ENCODE results near the gene PF4V1. TPM values are rescaled to one million over a fixed set of nuclear protein-coding genes. Genes with fewer than 3 reads are reported as not detected.
A peak's percentile ranks its signal among the peaks of the same experiment; 100 is the strongest.

Gene PF4V1
- total RNA-seq, 4 donors from 2014 or later: not detected

DNA sequence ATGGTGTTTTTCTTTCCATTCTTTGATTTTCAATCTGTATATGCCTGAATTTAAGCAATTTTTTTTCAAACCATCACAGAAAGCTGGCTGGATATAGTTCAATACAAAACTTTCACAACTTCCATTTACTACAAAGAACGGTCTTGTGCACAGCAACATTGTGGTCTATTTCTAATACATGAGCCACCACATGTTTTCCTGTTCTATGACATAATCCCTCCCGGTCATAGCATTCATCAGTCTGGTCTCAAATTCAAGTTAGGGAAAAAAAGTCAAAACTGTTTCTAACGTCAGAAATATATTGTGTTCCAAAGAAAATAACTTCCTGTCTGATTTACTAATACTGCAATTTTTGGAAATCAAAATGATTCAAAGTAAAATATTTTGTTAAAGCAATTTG, 24.1 kb upstream of the PF4V1 start:
- no peak for DNase-seq (ENCODE audit: low spot score in 2 of 2)
- Histone ChIP-seq H3K4me3 (no peak overlapping the region), H3K36me3 (no peaks in the 10 kb centered on the region), H3K9me3 (peaks cover 0 to 7% (median 0%) of the 10 kb centered on the region in 4 donors), H3K27me3 (no peaks in the 10 kb centered on the region), H3K4me1 (peaks cover 0 to 5% (median 0%) of the 10 kb centered on the region in 4 donors), H3K27ac (no peak overlapping the region)
- TF ChIP-seq, protein P1, sequence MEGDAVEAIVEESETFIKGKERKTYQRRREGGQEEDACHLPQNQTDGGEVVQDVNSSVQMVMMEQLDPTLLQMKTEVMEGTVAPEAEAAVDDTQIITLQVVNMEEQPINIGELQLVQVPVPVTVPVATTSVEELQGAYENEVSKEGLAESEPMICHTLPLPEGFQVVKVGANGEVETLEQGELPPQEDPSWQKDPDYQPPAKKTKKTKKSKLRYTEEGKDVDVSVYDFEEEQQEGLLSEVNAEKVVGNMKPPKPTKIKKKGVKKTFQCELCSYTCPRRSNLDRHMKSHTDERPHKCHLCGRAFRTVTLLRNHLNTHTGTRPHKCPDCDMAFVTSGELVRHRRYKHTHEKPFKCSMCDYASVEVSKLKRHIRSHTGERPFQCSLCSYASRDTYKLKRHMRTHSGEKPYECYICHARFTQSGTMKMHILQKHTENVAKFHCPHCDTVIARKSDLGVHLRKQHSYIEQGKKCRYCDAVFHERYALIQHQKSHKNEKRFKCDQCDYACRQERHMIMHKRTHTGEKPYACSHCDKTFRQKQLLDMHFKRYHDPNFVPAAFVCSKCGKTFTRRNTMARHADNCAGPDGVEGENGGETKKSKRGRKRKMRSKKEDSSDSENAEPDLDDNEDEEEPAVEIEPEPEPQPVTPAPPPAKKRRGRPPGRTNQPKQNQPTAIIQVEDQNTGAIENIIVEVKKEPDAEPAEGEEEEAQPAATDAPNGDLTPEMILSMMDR (IDR thresholded peaks at IDR 0.05): no peak
- TF ChIP-seq POLR2A (IDR thresholded peaks at IDR 0.05) (no peak), EP300 (IDR thresholded peaks at IDR 0.05) (peak in 1 of 2 donors; percentile 59)
- 17 to 18% methylated on average over 3 of the region's 3 CpGs for WGBS, 2 donors

GRCh38 chr4:73831569-73831968, 21.5 kb upstream of the PF4V1 start:
- TF ChIP-seq, protein P1 (IDR thresholded peaks at IDR 0.05): no peak
- TF ChIP-seq EP300 (IDR thresholded peaks at IDR 0.05) (no peak), POLR2A (IDR thresholded peaks at IDR 0.05) (no peak)
- Histone ChIP-seq H3K36me3 (no peaks in the 10 kb centered on the region), H3K4me1 (peaks cover 0 to 10% (median 0%) of the 10 kb centered on the region in 4 donors), H3K4me3 (no peak overlapping the region), H3K27me3 (peaks cover 0 to 5% of the 10 kb centered on the region in 2 donors), H3K9me3 (peaks cover 0 to 7% (median 0%) of the 10 kb centered on the region in 4 donors), H3K27ac (no peak overlapping the region)
- whole genome bisulfite sequencing, 2 donors: 38 to 48% methylated on average over 2 of the region's 2 CpGs
- peak in 1 of 2 donors; percentile 33 for DNase-seq (ENCODE audit: low spot score in 2 of 2)

DNA sequence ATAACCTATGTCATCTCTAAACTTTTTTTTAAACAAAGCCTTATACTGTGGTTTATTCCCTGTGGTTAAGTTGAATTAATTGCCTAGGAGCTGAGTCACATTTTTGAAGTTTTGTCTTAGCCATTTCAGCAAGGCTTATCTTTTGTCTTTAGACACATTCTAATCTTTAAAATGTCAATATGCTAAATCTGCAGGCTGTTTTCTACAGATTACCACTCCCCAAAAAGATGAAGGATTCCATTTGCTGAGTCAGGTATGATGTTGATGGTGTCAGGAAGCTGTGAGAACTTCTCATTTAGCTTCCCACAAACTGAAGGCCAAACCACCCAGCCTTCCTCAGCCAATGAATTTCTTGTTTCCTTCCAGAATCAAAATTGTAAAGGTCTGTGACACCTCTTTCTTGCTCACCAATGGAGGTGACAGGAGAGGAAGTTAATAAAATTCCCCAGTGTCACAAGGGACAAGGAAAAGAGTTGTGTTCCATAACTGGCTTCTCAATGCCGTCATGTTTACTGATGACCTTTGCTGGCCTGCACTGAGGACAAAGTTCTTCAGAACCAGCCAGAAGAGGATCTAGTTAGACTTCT, 20.4 kb upstream of the PF4V1 start:
- 75 to 77% methylated on average over 1 of the region's 1 CpG for WGBS, 2 donors

DNA sequence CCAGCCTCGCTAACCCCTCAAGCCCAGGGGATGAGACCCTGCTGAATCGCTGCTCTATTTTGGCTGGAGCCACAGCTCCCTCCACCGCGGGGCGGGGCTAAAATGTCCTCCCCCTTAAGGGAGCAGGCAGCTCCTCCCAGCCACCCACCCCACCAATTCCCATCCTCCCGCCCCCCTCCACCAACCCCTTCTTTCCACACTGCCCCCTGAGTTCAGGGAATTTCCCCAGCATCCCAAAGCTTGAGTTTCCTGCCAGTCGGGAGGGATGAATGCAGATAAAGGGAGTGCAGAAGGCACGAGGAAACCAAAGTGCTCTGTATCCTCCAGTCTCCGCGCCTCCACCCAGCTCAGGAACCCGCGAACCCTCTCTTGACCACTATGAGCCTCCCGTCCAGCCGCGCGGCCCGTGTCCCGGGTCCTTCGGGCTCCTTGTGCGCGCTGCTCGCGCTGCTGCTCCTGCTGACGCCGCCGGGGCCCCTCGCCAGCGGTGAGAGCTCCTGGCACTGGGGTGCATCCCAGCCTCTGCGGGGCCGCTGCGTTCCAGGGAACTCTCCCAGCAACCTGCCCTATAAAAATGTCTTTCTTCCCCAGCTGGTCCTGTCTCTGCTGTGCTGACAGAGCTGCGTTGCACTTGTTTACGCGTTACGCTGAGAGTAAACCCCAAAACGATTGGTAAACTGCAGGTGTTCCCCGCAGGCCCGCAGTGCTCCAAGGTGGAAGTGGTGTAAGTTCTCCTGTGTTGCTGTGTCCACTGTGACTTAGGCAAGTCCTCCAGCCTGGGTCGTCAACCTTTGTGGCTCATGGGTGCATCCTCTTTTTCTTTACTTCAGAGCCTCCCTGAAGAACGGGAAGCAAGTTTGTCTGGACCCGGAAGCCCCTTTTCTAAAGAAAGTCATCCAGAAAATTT, 16.5 kb upstream of the PF4V1 start, which contains the start of gene CXCL6:
CXCL6 (plus strand) TSS at position 306 of the 907 bp plus-strand sequence; CDS start at position 379, 73 bp downstream.
- TF ChIP-seq, protein P1 (IDR thresholded peaks at IDR 0.05): no peak
- TF ChIP-seq EP300 (IDR thresholded peaks at IDR 0.05) (no peak), POLR2A (IDR thresholded peaks at IDR 0.05) (no peak)
- H3K9me3 ChIP-seq: no peaks in the 10 kb centered on the region
- peak in 1 of 2 donors; percentile 12 for DNase-seq (ENCODE audit: low spot score in 2 of 2)
- no peak within 1 kb of the TSS for H3K27ac ChIP-seq
- H3K4me1 ChIP-seq: peaks cover 0 to 15% (median 0%) of the 10 kb centered on the region in 4 donors
- peak within 1 kb of the TSS in 3 of 4 donors; percentile 22 to 46 (median 36) for H3K4me3 ChIP-seq
- peaks cover 0 to 26% of the 10 kb centered on the region in 2 donors for H3K27me3 ChIP-seq
- H3K36me3 ChIP-seq: no peaks in the 10 kb centered on the region
- WGBS, 2 donors: 5 to 7% methylated on average over 40 of the region's 41 CpGs

More for the DNA sequence above, 20.4 kb upstream of the PF4V1 start:
- H3K4me1 ChIP-seq: peaks cover 0 to 15% (median 0%) of the 10 kb centered on the region in 4 donors
- H3K9me3 ChIP-seq: no peaks in the 10 kb centered on the region
- peaks cover 0 to 17% of the 10 kb centered on the region in 2 donors for H3K27me3 ChIP-seq
- DNase-seq (ENCODE audit: low spot score in 2 of 2): no peak
- no peaks in the 10 kb centered on the region for H3K36me3 ChIP-seq
- H3K27ac ChIP-seq: no peak overlapping the region
- TF ChIP-seq, protein P1 (IDR thresholded peaks at IDR 0.05): no peak
- no peak for TF ChIP-seq POLR2A (IDR thresholded peaks at IDR 0.05)
- TF ChIP-seq EP300 (IDR thresholded peaks at IDR 0.05): no peak
- H3K4me3 ChIP-seq: no peak overlapping the region
